A549 (cell line): Measurements from ENCODE around the gene BST2.

Experiments used
- EP300 ChIP-seq, 2 experiments: fragments of >200 bp; sonication (Bioruptor Twin); formaldehyde crosslinking; IDR thresholded peaks; 2 replicates in 1 of 2; 3 replicates in 1 of 2; pipeline ENCODE4 v1.6.1; 2016 to 2017
- TF ChIP-seq, protein P1 (sequence below): fragments of >200 bp; sonication (Bioruptor Twin); formaldehyde crosslinking; IDR thresholded peaks from 3 replicates; pipeline ENCODE4 v1.5.1; 2016

DNA sequence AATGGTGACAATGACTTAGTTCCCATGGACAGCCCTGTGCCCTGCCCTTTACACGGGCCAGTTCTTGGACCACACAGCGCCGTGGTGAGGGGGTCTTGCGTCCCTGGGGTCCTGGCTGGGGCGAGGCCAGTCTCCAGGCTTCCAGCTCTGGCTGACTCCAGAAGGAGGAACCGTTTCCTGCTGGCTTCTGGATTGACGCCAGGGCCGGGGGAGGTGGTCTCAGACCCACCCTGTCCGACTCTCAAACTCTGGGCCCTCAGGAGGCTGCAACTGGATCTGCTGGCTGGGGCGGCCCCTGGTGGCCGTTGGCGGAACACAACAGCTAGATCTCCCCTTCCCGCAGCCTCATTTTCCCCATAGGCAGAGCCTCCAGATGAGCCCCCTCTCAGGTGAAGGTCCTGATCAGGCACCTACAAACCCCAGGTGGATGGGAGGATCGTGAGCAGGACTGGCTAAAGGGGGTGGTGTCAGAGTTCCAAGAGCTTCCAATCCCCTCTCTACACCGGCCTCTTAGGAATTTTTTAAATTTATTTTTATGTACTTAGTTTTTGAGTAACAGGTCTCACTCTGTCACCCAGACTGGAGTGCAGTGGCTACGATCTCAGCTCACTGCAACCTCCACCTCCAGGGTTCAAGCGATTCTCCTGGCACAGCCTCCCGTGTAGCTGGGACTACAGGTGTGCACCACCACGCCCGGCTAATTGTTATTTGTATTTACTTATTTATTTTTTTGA is 19.4 kb downstream of the BST2 start:
- no peak for TF ChIP-seq EP300 (IDR thresholded peaks at IDR 0.05)
- TF ChIP-seq, protein P1, sequence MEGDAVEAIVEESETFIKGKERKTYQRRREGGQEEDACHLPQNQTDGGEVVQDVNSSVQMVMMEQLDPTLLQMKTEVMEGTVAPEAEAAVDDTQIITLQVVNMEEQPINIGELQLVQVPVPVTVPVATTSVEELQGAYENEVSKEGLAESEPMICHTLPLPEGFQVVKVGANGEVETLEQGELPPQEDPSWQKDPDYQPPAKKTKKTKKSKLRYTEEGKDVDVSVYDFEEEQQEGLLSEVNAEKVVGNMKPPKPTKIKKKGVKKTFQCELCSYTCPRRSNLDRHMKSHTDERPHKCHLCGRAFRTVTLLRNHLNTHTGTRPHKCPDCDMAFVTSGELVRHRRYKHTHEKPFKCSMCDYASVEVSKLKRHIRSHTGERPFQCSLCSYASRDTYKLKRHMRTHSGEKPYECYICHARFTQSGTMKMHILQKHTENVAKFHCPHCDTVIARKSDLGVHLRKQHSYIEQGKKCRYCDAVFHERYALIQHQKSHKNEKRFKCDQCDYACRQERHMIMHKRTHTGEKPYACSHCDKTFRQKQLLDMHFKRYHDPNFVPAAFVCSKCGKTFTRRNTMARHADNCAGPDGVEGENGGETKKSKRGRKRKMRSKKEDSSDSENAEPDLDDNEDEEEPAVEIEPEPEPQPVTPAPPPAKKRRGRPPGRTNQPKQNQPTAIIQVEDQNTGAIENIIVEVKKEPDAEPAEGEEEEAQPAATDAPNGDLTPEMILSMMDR, result peak; percentile 70
